Measurements from ENCODE around the gene GOLGA6L10.

GOLGA6L10 gene

GRCh38 chr15:82298032-82298431, 51.2 kb downstream of the GOLGA6L10 start:
- DNase-seq: no peak

GRCh38 chr15:82297546-82297945, 51.7 kb downstream of the GOLGA6L10 start:
- no peak for DNase-seq

- DNase-seq: no peak
Measured at GRCh38 chr15:82294061-82294690, 55.1 kb downstream of the GOLGA6L10 start.

GRCh38 chr15:82292271-82292670, 57.0 kb downstream of the GOLGA6L10 start:
- no peak for DNase-seq

All from activated CD4-positive, alpha-beta T cell treated with anti-CD3 and anti-CD28 coated beads, Interleukin-10, Interleukin-2, amounts not matched to agents 100 ng/mL and 50 ng/mL, durations not matched to agents 16 hours and 8 hours (primary cell).